Smooth muscle cell (in vitro differentiated cells): ENCODE data around the gene PROSER3. TPM values are rescaled to one million over a fixed set of nuclear protein-coding genes. Genes with fewer than 3 reads are reported as not detected.
A peak's percentile ranks its signal among the peaks of the same experiment; 100 is the strongest.

ENCODE experiments used
- DNase-seq: peaks from one replicate; lab custom pipeline; 2025; ENCODE audit not compliant: unreplicated experiment; lab: John Stamatoyannopoulos, UW
- H2AFZ ChIP-seq: fragments of 200-600 bp; sonication (generic); 2 replicates; pipeline ENCODE4 v1.6.0; 2016; ENCODE audit warnings: antibody characterized with exemption, low read depth, mild to moderate bottlenecking
- H3F3A ChIP-seq: fragments of 200-600 bp; sonication (generic); 2 replicates; pipeline ENCODE4 v1.6.0; 2017; ENCODE audit warnings: antibody characterized with exemption, low read depth
- H3K27ac ChIP-seq: fragments of 200-600 bp; sonication (generic); 2 replicates; pipeline ENCODE4 v1.5.1; 2016; ENCODE audit warnings: low read depth, mild to moderate bottlenecking
- H3K27me3 ChIP-seq: fragments of 200-600 bp; sonication (generic); 2 replicates; pipeline ENCODE4 v1.6.1; 2016; ENCODE audit warnings: low read depth, mild to moderate bottlenecking
- H3K36me3 ChIP-seq: fragments of 200-600 bp; sonication (generic); 2 replicates; pipeline ENCODE4 v1.5.1; 2016; ENCODE audit warnings: low read depth
- H3K4me1 ChIP-seq: fragments of 200-600 bp; sonication (generic); 2 replicates; pipeline ENCODE4 v1.5.1; 2016; ENCODE audit warnings: low read depth
- H3K4me2 ChIP-seq: fragments of 200-600 bp; sonication (generic); 2 replicates; pipeline ENCODE4 v1.6.0; 2016; ENCODE audit warnings: mild to moderate bottlenecking
- H3K4me3 ChIP-seq: fragments of 200-600 bp; sonication (generic); 2 replicates; pipeline ENCODE4 v1.5.1; 2016; ENCODE audit warnings: mild to moderate bottlenecking
- H3K79me2 ChIP-seq: fragments of 200-600 bp; sonication (generic); 2 replicates; pipeline ENCODE4 v1.6.0; 2016; ENCODE audit warnings: low read depth, mild to moderate bottlenecking
- H3K9ac ChIP-seq: fragments of 200-600 bp; sonication (generic); 2 replicates; pipeline ENCODE4 v1.6.0; 2016; ENCODE audit warnings: low read depth
- H3K9me3 ChIP-seq: fragments of 200-600 bp; sonication (generic); replicated peaks from 2 replicates; pipeline ENCODE4 v1.5.1; 2016; ENCODE audit warnings: low read depth
- H4K20me1 ChIP-seq: fragments of 200-600 bp; sonication (generic); 2 replicates; pipeline ENCODE4 v1.6.0; 2016; ENCODE audit warnings: low read depth
- WGBS: methylation state at CpG from one replicate; pipeline ENCODE4 v1.1.7; 2016; ENCODE audit warnings: low lambda C conversion rate; 5-methylcytosine and 5-hydroxymethylcytosine counted together
- polyA plus RNA-seq: library from polyadenylated mRNA; unstranded; fragments of >200 nt; fragmentation: Nextera tagmentation; extraction: Ambion mirVana; gene quantifications from 2 replicates; pipeline ENCODE4 v1.2.1, GENCODE V29; 2016
- total RNA-seq: library from RNA; depleted of rRNA; stranded (reverse); fragments of >200 nt; gene quantifications from 2 replicates; pipeline ENCODE4 v1.2.3, GENCODE V29; 2014
- TF ChIP-seq, protein P1 (sequence below): fragments of 200-600 bp; sonication (generic); IDR thresholded peaks from 2 replicates; pipeline ENCODE4 v1.5.1; 2017; ENCODE audit warnings: borderline replicate concordance, mild to moderate bottlenecking, antibody characterized with exemption; ENCODE audit not compliant: insufficient read depth, poor library complexity, severe bottlenecking

PROSER3 gene
- total and polyA plus RNA-seq, 2 experiments from 2014 or later: 13.7 to 24.8 TPM

DNA sequence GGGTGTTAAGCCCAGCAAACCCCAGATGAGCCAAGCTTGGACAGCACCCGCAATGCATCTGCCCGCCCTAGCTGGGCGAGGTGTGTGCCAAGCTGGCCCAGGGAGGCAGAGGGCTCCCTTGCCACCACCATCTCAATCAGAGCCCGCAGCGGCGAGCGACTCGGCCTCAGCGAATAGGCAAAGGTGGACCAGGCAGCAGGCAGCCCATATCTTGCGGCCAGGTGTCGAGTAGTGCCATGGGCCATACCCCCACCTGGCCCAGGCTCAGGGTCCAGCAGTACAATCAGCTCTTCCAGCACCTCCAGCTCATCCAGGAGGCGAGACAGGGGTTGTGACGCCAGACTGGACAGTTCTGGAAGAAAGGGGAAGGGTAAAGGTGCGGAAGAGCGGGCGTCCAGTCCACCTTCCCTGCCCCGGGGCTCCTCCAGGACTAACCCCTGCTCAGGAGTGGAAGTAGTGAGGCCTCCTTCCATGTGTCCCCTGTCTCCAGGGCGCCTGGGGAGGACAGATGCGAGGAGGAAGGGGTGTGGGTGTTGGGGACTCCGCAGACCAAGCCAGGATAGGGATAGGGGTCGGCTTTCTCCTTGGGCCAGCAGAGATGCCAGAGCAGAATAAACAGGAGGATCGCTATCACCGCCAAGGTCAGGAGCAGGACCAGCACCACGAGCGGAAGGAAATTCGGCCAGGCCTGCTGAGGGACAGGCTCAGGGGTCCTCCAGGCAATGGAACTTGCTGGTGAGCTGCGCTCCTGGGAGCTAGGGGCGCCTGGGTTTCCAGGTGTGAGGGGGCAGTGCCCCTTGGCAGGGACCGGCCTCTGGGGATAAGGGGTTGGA, 18.5 kb upstream of the PROSER3 start:
- Histone ChIP-seq H3K36me3 (no peaks in the 10 kb centered on the region), H3K4me3 (peak overlapping the region; percentile 71), H3K79me2 (no peaks in the 10 kb centered on the region), H3K4me2 (peak overlapping the region; percentile 95), H3K9ac (no peak overlapping the region), H3K27me3 (no peaks in the 10 kb centered on the region), H4K20me1 (no peaks in the 10 kb centered on the region), H3K27ac (no peak overlapping the region), H3F3A (no peaks in the 10 kb centered on the region), H2AFZ (no peak overlapping the region), H3K4me1 (peaks cover 5% of the 10 kb centered on the region), H3K9me3 (no peaks in the 10 kb centered on the region)
- 84% methylated on average over 29 of the region's 29 CpGs for WGBS
- TF ChIP-seq, protein P1, sequence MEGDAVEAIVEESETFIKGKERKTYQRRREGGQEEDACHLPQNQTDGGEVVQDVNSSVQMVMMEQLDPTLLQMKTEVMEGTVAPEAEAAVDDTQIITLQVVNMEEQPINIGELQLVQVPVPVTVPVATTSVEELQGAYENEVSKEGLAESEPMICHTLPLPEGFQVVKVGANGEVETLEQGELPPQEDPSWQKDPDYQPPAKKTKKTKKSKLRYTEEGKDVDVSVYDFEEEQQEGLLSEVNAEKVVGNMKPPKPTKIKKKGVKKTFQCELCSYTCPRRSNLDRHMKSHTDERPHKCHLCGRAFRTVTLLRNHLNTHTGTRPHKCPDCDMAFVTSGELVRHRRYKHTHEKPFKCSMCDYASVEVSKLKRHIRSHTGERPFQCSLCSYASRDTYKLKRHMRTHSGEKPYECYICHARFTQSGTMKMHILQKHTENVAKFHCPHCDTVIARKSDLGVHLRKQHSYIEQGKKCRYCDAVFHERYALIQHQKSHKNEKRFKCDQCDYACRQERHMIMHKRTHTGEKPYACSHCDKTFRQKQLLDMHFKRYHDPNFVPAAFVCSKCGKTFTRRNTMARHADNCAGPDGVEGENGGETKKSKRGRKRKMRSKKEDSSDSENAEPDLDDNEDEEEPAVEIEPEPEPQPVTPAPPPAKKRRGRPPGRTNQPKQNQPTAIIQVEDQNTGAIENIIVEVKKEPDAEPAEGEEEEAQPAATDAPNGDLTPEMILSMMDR: no peak
- no peak for DNase-seq

DNA sequence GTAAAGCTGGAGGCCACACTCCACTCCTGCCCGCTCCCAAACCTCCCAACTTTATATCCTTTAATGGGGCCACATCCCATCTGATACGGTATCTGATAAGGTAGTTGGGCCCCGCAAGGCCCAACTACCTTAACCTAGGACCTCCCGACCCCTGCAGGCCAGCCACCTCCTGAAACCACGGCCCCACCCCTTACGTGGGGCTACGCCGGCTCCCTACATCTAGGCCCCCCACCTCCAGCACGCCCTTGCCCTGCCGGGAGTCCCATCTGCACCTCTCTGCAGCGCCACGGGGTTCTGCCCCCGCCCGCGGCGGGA, 17.9 kb upstream of the PROSER3 start:
- TF ChIP-seq, protein P1: no peak
- Histone ChIP-seq H3K36me3 (no peaks in the 10 kb centered on the region), H3K27me3 (no peaks in the 10 kb centered on the region), H3K9me3 (no peaks in the 10 kb centered on the region), H3K4me2 (peak overlapping the region; percentile 95), H3K4me3 (peak overlapping the region; percentile 71), H3K27ac (peak overlapping the region; percentile 35), H3K79me2 (no peaks in the 10 kb centered on the region), H4K20me1 (no peaks in the 10 kb centered on the region), H2AFZ (no peak overlapping the region), H3K9ac (no peak overlapping the region), H3K4me1 (peaks cover 5% of the 10 kb centered on the region), H3F3A (no peaks in the 10 kb centered on the region)
- DNase-seq: no peak
- 7% methylated on average over 16 of the region's 16 CpGs for WGBS

DNA sequence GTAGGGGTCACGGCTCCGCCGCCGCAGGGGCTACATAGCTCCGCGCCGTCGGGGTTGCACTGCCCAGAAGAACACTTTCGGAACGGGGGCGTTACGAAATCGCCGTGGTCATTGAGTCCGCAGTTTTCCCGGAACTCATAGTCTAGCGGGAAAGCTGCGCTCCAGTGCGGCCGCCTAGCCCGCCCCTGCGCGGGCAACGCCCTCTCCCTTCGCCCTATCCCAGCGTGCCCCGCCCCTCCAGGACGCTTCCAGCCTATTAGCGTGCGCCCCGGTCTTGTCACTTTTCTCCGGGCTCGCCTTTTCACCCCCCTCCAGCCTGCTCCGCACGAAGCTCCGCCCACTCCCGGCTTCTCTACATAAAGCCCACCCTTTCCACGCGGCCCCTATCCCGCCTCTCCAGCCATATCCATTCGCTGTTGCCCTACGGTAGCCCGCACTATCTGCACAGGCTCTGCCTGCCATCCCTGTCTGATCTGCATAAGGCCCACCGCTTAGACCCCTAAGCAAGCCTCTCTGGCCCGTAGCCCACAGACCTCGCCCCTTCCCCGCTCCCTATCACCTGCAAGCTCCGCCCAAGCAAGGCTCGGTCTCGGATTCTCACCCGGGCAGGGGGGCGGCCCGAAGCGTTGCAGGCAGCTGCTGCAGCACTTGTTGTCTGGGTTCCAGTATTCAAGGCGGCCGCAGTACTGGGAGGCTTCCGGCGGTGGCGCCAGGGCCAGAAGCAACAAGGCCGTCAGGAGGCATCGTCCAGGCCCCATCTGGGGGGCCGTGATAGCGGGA, 17.4 kb upstream of the PROSER3 start:
- Histone ChIP-seq H3K27me3 (no peaks in the 10 kb centered on the region), H3K4me2 (peak overlapping the region; percentile 98), H2AFZ (no peak overlapping the region), H3K36me3 (no peaks in the 10 kb centered on the region), H3K4me3 (peak overlapping the region; percentile 71), H3K9me3 (no peaks in the 10 kb centered on the region), H3K79me2 (no peaks in the 10 kb centered on the region), H3K9ac (no peak overlapping the region), H3K4me1 (peaks cover 5% of the 10 kb centered on the region), H3K27ac (peak overlapping the region; percentile 35), H4K20me1 (no peaks in the 10 kb centered on the region), H3F3A (no peaks in the 10 kb centered on the region)
- DNase-seq: peak; percentile 93
- TF ChIP-seq, protein P1: no peak
- WGBS: under 1% methylated on average over 55 of the region's 63 CpGs

DNA sequence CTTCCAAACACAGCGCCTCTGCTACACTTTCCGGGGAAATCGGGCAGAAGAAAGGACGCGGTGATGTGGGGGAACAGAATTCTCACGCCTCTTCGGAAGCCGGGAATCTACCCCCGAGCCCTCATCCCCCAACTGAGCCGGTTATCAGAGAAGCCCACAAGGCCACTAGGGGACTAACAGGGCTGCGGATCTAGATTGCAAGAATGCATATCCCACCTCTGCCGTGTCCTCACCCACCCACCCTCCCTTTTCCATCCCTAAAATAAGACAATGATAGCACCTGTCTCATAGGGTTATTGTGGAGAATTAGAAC, 16.8 kb upstream of the PROSER3 start:
- H3K27ac ChIP-seq: peak overlapping the region; percentile 4
- H3K79me2 ChIP-seq: peaks cover 5% of the 10 kb centered on the region
- WGBS: 2% methylated on average over 12 of the region's 12 CpGs
- H3K9ac ChIP-seq: no peak overlapping the region
- DNase-seq: no peak
- peak overlapping the region; percentile 98 for H3K4me2 ChIP-seq
- H3K9me3 ChIP-seq: no peaks in the 10 kb centered on the region
- H3K36me3 ChIP-seq: no peaks in the 10 kb centered on the region
- H3K4me1 ChIP-seq: peaks cover 8% of the 10 kb centered on the region
- no peaks in the 10 kb centered on the region for H4K20me1 ChIP-seq
- TF ChIP-seq, protein P1: no peak
- no peaks in the 10 kb centered on the region for H3K27me3 ChIP-seq
- H3K4me3 ChIP-seq: peak overlapping the region; percentile 71
- H2AFZ ChIP-seq: no peak overlapping the region
- no peaks in the 10 kb centered on the region for H3F3A ChIP-seq
